ENCODE measurements around the gene MYO3A.
"Not testable (repeated sequence)": the region's sequence is repeated elsewhere in the genome, so short reads cannot be mapped to it uniquely, and the experiment has no call there.

The MYO3A gene

GRCh38 chr10:25989951-25990350 lies 55.9 kb downstream of the MYO3A start:
- no peak for DNase-seq

GRCh38 chr10:25999295-25999981 lies 65.4 kb downstream of the MYO3A start:
- DNase-seq, result no peak

- no peak for DNase-seq
Measured at GRCh38 chr10:26000971-26001370, 66.9 kb downstream of the MYO3A start.

GRCh38 chr10:26002466-26002865 lies 68.4 kb downstream of the MYO3A start:
- DNase-seq, result not testable (repeated sequence)

- DNase-seq, result no peak
Measured at GRCh38 chr10:26015092-26015491, 81.1 kb downstream of the MYO3A start.

- DNase-seq, result no peak
Measured at GRCh38 chr10:26022831-26023230, 88.8 kb downstream of the MYO3A start.

GRCh38 chr10:26024303-26024702 lies 90.3 kb downstream of the MYO3A start:
- DNase-seq, result no peak

GRCh38 chr10:26025523-26025922 lies 91.5 kb downstream of the MYO3A start:
- no peak for DNase-seq

GRCh38 chr10:26029858-26030257 lies 95.8 kb downstream of the MYO3A start:
- DNase-seq, result no peak

- DNase-seq, result no peak
Measured at GRCh38 chr10:26031300-26031699, 97.3 kb downstream of the MYO3A start.

GRCh38 chr10:26043469-26043868 lies 109.4 kb downstream of the MYO3A start:
- no peak for DNase-seq

- no peak for DNase-seq
Measured at GRCh38 chr10:26044141-26044749, 110.2 kb downstream of the MYO3A start.

GRCh38 chr10:26046073-26046700 lies 112.2 kb downstream of the MYO3A start:
- DNase-seq, result no peak

GRCh38 chr10:26048756-26049155 lies 114.7 kb downstream of the MYO3A start:
- DNase-seq, result no peak

- DNase-seq, result no peak
Measured at GRCh38 chr10:26052326-26052725, 118.3 kb downstream of the MYO3A start.

GRCh38 chr10:26057466-26057865 lies 123.4 kb downstream of the MYO3A start:
- DNase-seq, result no peak

- DNase-seq, result no peak
Measured at GRCh38 chr10:26064106-26064505, 130.1 kb downstream of the MYO3A start.

GRCh38 chr10:26067680-26068079 lies 133.7 kb downstream of the MYO3A start:
- DNase-seq, result no peak

GRCh38 chr10:26080971-26081370 lies 146.9 kb downstream of the MYO3A start:
- DNase-seq, result not testable (repeated sequence)

GRCh38 chr10:26081459-26081858 lies 147.4 kb downstream of the MYO3A start:
- DNase-seq, result no peak

GRCh38 chr10:26085549-26085948 lies 151.5 kb downstream of the MYO3A start:
- DNase-seq, result no peak

GRCh38 chr10:26087666-26088065 lies 153.6 kb downstream of the MYO3A start:
- no peak for DNase-seq

GRCh38 chr10:26090026-26090425 lies 156.0 kb downstream of the MYO3A start:
- DNase-seq, result no peak

GRCh38 chr10:26090762-26091161 lies 156.7 kb downstream of the MYO3A start:
- no peak for DNase-seq

Measured in activated gamma-delta T cell (primary cell).